Hepatocyte (in vitro differentiated cells): ENCODE results near the gene KRTAP19-3.

Experiments
- EZH2 ChIP-seq: fragments of 200-600 bp; sonication (generic); IDR thresholded peaks from 2 replicates; pipeline ENCODE4 v1.6.1; 2016; ENCODE audit warnings: antibody characterized with exemption, mild to moderate bottlenecking, borderline replicate concordance
- TF ChIP-seq, protein P1 (sequence below): fragments of 200-600 bp; sonication (generic); IDR thresholded peaks from 2 replicates; pipeline ENCODE4 v1.5.1; 2016; ENCODE audit warnings: antibody characterized with exemption, mild to moderate bottlenecking; ENCODE audit not compliant: poor library complexity

DNA sequence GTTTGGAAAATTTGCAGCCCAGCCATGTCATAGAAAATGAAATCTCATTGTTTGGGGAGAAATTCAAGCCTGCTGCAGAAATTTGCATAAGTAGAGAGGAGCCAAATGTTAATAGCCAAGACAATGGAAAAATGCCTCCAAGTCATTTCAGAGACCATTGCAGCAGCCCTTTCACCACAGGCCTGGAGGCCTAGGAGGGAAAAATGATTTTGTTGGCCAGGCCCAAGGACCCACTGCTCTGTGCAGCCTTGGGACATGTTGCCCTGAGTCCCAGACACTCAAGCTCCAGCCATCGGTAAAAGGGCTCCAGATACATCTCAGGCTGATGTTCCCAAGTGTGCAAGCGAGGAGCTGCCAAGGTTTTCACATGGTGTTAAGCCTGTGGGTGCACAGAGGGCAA is 5.6 kb downstream of the KRTAP19-3 start:
- TF ChIP-seq, protein P1, sequence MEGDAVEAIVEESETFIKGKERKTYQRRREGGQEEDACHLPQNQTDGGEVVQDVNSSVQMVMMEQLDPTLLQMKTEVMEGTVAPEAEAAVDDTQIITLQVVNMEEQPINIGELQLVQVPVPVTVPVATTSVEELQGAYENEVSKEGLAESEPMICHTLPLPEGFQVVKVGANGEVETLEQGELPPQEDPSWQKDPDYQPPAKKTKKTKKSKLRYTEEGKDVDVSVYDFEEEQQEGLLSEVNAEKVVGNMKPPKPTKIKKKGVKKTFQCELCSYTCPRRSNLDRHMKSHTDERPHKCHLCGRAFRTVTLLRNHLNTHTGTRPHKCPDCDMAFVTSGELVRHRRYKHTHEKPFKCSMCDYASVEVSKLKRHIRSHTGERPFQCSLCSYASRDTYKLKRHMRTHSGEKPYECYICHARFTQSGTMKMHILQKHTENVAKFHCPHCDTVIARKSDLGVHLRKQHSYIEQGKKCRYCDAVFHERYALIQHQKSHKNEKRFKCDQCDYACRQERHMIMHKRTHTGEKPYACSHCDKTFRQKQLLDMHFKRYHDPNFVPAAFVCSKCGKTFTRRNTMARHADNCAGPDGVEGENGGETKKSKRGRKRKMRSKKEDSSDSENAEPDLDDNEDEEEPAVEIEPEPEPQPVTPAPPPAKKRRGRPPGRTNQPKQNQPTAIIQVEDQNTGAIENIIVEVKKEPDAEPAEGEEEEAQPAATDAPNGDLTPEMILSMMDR: no peak
- TF ChIP-seq EZH2: no peak
